ENCODE measurements around the gene LHCGR.

The LHCGR gene

DNA sequence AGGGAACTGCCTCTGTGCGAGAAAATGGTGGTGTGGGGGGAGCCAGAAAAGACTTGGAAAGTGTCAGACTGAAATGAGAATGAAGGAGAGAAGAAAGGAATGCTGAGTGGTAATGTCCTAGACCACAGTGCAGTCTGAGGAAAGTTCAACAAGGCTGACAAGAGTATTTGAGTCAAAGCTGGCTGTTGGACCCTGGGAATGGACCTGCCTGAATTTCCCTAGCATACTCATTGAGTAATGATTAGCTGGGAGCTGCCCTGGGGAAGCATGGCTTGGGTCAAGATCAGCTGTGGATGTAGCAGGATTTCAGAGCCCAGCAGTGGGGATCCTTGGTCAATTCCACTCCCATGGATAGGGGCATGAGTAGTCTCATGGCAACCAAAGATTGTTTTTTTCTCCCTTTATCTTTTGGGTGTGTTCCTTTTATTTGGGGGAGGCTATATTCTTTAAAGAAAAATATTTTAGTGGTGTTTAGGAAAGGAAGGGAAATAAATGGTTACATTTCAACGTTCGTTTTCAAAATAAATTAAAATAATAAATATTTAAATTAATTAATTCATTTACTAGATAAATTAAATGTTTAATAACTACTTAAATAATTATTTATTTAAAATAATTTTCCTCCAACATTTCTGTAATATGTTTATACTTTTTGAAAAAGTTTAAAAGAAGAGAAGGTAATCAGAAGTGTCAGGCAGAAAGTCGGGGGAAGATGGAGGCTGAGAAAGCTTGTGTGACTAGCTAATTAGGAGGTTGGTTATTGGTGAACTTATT, 15.9 kb upstream of the LHCGR start:
- no peaks in the 10 kb centered on the region for H3K36me3 ChIP-seq (ENCODE audit: control insufficient read depth in 2 of 2, insufficient read depth in 2 of 2, low read length in 2 of 2)
- H3K4me3 ChIP-seq (ENCODE audit: low read length in 2 of 2) = no peak overlapping the region
- H3K9me3 ChIP-seq (ENCODE audit: control insufficient read depth in 2 of 2, low read length in 2 of 2) = no peaks in the 10 kb centered on the region
- no peaks in the 10 kb centered on the region for H3K27me3 ChIP-seq (ENCODE audit: control insufficient read depth in 2 of 2, insufficient read depth in 2 of 2, low read length in 2 of 2)
- no peak overlapping the region for H3K9ac ChIP-seq (ENCODE audit: low read depth in 1 of 2, low read length in 2 of 2)
- H3K27ac ChIP-seq (ENCODE audit: low read depth in 2 of 2, low read length in 2 of 2) = no peak overlapping the region
- no peaks in the 10 kb centered on the region for H3K4me1 ChIP-seq (ENCODE audit: control insufficient read depth in 2 of 2, insufficient read depth in 2 of 2, low read length in 2 of 2)

DNA sequence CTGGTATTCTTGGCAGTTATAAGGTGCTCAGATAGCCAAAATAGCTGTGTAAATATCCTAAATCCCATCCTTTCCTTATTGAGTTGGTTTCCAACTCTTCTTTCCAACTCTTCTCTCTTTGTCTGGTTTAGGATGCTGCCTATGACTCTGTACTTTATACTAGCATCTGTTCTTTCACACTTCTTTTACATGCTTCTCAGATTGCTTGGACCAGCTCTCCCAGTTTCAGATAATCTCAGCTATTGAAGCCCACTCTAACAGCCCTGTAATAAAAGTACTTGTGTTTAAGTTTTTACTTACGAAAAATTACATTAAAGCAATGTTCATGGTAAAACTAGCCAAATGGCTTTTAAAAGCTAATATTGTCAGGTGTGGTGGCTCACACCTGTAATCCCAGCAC, 14.7 kb upstream of the LHCGR start:
- Histone ChIP-seq H3K27ac (ENCODE audit: low read depth in 2 of 2, low read length in 2 of 2) (no peak overlapping the region), H3K27me3 (ENCODE audit: control insufficient read depth in 2 of 2, insufficient read depth in 2 of 2, low read length in 2 of 2) (no peaks in the 10 kb centered on the region), H3K9ac (ENCODE audit: low read depth in 1 of 2, low read length in 2 of 2) (no peak overlapping the region), H3K9me3 (ENCODE audit: control insufficient read depth in 2 of 2, low read length in 2 of 2) (no peaks in the 10 kb centered on the region), H3K4me3 (ENCODE audit: low read length in 2 of 2) (no peak overlapping the region), H3K4me1 (ENCODE audit: control insufficient read depth in 2 of 2, insufficient read depth in 2 of 2, low read length in 2 of 2) (no peaks in the 10 kb centered on the region), H3K36me3 (ENCODE audit: control insufficient read depth in 2 of 2, insufficient read depth in 2 of 2, low read length in 2 of 2) (no peaks in the 10 kb centered on the region)

DNA sequence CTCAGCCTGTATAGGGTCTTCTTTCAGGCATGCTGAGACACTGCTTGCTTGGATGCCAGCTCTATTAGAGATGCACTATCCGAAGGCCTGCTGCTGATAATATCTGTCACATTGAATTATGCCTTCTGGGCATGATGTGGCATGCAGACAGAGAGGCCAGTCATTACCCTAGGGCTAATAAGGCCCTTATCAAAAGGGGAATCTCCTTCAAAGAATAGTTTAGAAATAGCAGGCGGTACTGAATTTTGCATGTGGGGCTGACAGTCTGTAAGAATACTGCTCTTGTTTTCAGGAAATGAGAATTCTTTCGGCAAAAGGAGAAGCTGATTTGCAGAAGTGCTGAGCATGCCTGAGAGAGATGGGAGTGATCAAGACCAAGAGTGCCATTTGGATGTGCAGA, 13.1 kb upstream of the LHCGR start:
- Histone ChIP-seq H3K36me3 (ENCODE audit: control insufficient read depth in 2 of 2, insufficient read depth in 2 of 2, low read length in 2 of 2) (no peaks in the 10 kb centered on the region), H3K27ac (ENCODE audit: low read depth in 2 of 2, low read length in 2 of 2) (no peak overlapping the region)

DNA sequence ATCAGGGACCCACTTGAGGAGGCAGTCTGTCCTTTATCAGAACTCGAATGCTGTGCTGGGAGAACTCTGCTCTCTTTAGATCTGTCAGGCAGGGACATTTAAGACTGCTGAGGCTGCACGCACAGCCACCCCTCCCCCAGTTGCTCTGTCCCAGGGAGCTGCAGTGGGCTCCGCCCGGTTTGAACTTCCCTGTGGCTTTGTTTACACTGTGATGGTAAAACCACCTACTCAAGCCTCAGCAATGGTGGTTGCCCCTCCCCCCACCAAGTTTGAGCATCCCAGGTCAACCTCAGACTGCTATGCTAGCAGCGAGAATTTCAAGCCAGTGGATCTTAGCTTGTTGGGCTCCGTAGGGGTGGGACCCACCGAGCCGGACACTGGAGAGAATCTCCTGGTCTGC, 11.8 kb upstream of the LHCGR start:
- H3K4me1 ChIP-seq (ENCODE audit: control insufficient read depth in 2 of 2, insufficient read depth in 2 of 2, low read length in 2 of 2) = no peaks in the 10 kb centered on the region
- H3K36me3 ChIP-seq (ENCODE audit: control insufficient read depth in 2 of 2, insufficient read depth in 2 of 2, low read length in 2 of 2) = no peaks in the 10 kb centered on the region
- H3K27ac ChIP-seq (ENCODE audit: low read depth in 2 of 2, low read length in 2 of 2) = no peak overlapping the region
- no peaks in the 10 kb centered on the region for H3K27me3 ChIP-seq (ENCODE audit: control insufficient read depth in 2 of 2, insufficient read depth in 2 of 2, low read length in 2 of 2)
- H3K9ac ChIP-seq (ENCODE audit: low read depth in 1 of 2, low read length in 2 of 2) = no peak overlapping the region
- H3K9me3 ChIP-seq (ENCODE audit: control insufficient read depth in 2 of 2, low read length in 2 of 2) = no peaks in the 10 kb centered on the region
- H3K4me3 ChIP-seq (ENCODE audit: low read length in 2 of 2) = no peak overlapping the region

More for the DNA sequence above, 13.1 kb upstream of the LHCGR start:
- H3K4me1 ChIP-seq (ENCODE audit: control insufficient read depth in 2 of 2, insufficient read depth in 2 of 2, low read length in 2 of 2) = no peaks in the 10 kb centered on the region
- H3K9ac ChIP-seq (ENCODE audit: low read depth in 1 of 2, low read length in 2 of 2) = no peak overlapping the region
- H3K9me3 ChIP-seq (ENCODE audit: control insufficient read depth in 2 of 2, low read length in 2 of 2) = no peaks in the 10 kb centered on the region
- H3K4me3 ChIP-seq (ENCODE audit: low read length in 2 of 2) = no peak overlapping the region
- no peaks in the 10 kb centered on the region for H3K27me3 ChIP-seq (ENCODE audit: control insufficient read depth in 2 of 2, insufficient read depth in 2 of 2, low read length in 2 of 2)

DNA sequence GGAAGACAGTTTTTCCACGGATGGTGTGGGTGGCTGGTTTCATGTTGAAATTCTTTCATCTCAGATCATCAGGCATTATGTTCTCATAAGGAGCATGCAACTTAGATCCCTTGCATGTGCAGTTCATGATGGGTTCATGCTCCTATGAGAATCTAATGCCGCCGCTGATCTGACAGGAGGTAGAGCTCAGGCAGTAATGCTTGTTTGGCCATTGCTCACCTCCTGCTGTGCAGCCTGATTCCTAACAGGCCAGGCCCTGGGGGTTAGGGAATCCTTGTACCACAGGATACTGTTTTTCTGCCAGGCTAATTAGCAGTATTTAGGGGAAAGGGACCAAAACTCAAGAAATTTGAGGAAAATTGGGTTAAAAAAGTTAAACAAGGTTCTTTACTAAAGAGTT, 5.3 kb upstream of the LHCGR start:
- no peak overlapping the region for H3K27ac ChIP-seq (ENCODE audit: low read depth in 2 of 2, low read length in 2 of 2)
- peaks cover 0 to 1% of the 10 kb centered on the region in 2 donors for H3K27me3 ChIP-seq (ENCODE audit: control insufficient read depth in 2 of 2, insufficient read depth in 2 of 2, low read length in 2 of 2)
- H3K4me1 ChIP-seq (ENCODE audit: control insufficient read depth in 2 of 2, insufficient read depth in 2 of 2, low read length in 2 of 2) = no peaks in the 10 kb centered on the region
- H3K9me3 ChIP-seq (ENCODE audit: control insufficient read depth in 2 of 2, low read length in 2 of 2) = no peaks in the 10 kb centered on the region
- H3K36me3 ChIP-seq (ENCODE audit: control insufficient read depth in 2 of 2, insufficient read depth in 2 of 2, low read length in 2 of 2) = no peaks in the 10 kb centered on the region
- no peak overlapping the region for H3K9ac ChIP-seq (ENCODE audit: low read depth in 1 of 2, low read length in 2 of 2)
- no peak overlapping the region for H3K4me3 ChIP-seq (ENCODE audit: low read length in 2 of 2)

DNA sequence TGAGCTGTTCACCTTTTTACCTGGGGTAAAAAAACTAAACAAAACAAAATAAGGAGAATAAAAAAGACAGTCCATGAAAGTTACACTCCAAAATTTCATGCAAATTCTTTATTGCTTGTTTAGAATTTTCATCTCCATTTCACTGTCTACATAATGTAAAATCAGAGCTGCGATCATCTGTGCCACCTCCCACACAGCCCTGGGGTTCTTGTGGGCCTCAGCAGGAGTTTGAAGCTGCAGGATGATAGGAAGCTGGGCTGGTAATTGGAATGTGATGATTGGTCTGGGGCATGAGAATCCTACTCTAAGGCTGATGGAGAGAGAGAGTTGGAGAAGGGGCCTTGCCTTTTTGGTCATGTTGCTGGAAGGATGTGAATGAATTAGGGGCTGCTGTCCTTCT, 4.2 kb upstream of the LHCGR start:
- H3K4me1 ChIP-seq (ENCODE audit: control insufficient read depth in 2 of 2, insufficient read depth in 2 of 2, low read length in 2 of 2) = no peaks in the 10 kb centered on the region
- H3K36me3 ChIP-seq (ENCODE audit: control insufficient read depth in 2 of 2, insufficient read depth in 2 of 2, low read length in 2 of 2) = no peaks in the 10 kb centered on the region
- no peak overlapping the region for H3K9ac ChIP-seq (ENCODE audit: low read depth in 1 of 2, low read length in 2 of 2)
- no peak overlapping the region for H3K27ac ChIP-seq (ENCODE audit: low read depth in 2 of 2, low read length in 2 of 2)
- no peak overlapping the region for H3K4me3 ChIP-seq (ENCODE audit: low read length in 2 of 2)
- H3K27me3 ChIP-seq (ENCODE audit: control insufficient read depth in 2 of 2, insufficient read depth in 2 of 2, low read length in 2 of 2) = peaks cover 3 to 8% of the 10 kb centered on the region in 2 donors
- H3K9me3 ChIP-seq (ENCODE audit: control insufficient read depth in 2 of 2, low read length in 2 of 2) = no peaks in the 10 kb centered on the region

DNA sequence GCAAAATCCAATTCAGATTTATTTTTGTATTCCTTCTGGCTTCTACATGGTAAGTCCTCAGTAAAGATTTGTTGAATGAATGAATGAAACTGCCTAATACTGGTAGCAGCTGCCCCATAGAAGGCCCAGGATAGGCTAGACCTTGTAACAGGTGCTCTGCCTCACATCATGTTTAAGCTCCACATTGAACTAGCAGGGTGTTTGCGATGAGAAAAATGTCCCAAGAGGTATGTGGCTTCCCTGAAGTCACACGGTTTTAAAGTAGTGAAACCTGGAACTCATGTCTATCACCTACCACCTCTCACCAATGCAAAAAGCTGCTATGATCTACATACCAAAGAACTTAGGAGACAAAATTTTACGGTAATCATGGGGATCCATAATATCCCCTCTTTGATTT, 765 bp upstream of the LHCGR start:
- Histone ChIP-seq H3K36me3 (ENCODE audit: control insufficient read depth in 2 of 2, insufficient read depth in 2 of 2, low read length in 2 of 2) (no peaks in the 10 kb centered on the region), H3K9ac (ENCODE audit: low read depth in 1 of 2, low read length in 2 of 2) (no peak overlapping the region), H3K9me3 (ENCODE audit: control insufficient read depth in 2 of 2, low read length in 2 of 2) (no peaks in the 10 kb centered on the region), H3K4me1 (ENCODE audit: control insufficient read depth in 2 of 2, insufficient read depth in 2 of 2, low read length in 2 of 2) (no peaks in the 10 kb centered on the region), H3K27ac (ENCODE audit: low read depth in 2 of 2, low read length in 2 of 2) (no peak overlapping the region), H3K27me3 (ENCODE audit: control insufficient read depth in 2 of 2, insufficient read depth in 2 of 2, low read length in 2 of 2) (peaks cover 3 to 9% of the 10 kb centered on the region in 2 donors), H3K4me3 (ENCODE audit: low read length in 2 of 2) (no peak overlapping the region)

DNA sequence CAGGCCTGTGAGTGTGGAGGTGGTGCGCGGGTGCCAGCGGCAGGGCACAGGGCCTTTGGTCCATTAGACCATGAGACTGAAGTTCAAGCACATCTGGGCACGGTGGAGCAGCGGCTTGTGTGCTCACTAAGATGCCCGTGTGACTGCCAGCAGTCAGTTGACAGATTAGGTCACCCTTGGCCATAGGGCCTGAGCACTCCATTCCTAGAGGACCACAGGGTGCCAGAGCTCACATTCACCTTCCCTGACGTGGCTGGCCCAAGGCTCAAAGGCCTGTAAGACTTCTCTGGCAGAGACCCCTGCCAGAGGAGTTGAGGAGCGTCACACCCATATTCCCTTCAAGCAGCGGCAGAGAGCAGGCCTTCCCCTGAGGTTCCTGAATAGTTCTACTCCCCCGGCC, 650 bp downstream of the LHCGR start:
- H3K9ac ChIP-seq (ENCODE audit: low read depth in 1 of 2, low read length in 2 of 2) = no peak overlapping the region
- no peak overlapping the region for H3K4me3 ChIP-seq (ENCODE audit: low read length in 2 of 2)
- H3K4me1 ChIP-seq (ENCODE audit: control insufficient read depth in 2 of 2, insufficient read depth in 2 of 2, low read length in 2 of 2) = no peaks in the 10 kb centered on the region
- H3K27me3 ChIP-seq (ENCODE audit: control insufficient read depth in 2 of 2, insufficient read depth in 2 of 2, low read length in 2 of 2) = peaks cover 3 to 9% of the 10 kb centered on the region in 2 donors
- H3K27ac ChIP-seq (ENCODE audit: low read depth in 2 of 2, low read length in 2 of 2) = no peak overlapping the region
- no peaks in the 10 kb centered on the region for H3K9me3 ChIP-seq (ENCODE audit: control insufficient read depth in 2 of 2, low read length in 2 of 2)
- no peaks in the 10 kb centered on the region for H3K36me3 ChIP-seq (ENCODE audit: control insufficient read depth in 2 of 2, insufficient read depth in 2 of 2, low read length in 2 of 2)

DNA sequence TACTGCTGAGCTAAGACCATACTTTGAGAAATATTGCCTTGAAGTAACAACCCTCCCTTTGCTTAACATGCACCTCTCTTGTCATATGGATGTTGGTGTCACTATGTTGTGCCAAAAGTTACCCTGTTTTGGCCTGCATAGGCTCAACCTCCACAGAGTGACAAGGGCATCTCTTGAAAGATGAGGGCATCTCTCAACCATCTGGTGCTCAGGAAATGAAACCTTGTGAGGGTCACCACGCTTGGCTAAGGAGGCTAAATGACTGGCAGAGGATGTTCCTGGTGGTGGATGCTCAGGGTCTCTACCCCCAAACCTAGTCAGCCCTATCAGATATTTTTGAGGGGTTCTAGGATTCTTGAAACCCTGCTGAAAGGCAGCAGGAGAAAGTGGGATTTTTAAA, 2.3 kb downstream of the LHCGR start:
- no peaks in the 10 kb centered on the region for H3K4me1 ChIP-seq (ENCODE audit: control insufficient read depth in 2 of 2, insufficient read depth in 2 of 2, low read length in 2 of 2)
- H3K36me3 ChIP-seq (ENCODE audit: control insufficient read depth in 2 of 2, insufficient read depth in 2 of 2, low read length in 2 of 2) = no peaks in the 10 kb centered on the region
- H3K9me3 ChIP-seq (ENCODE audit: control insufficient read depth in 2 of 2, low read length in 2 of 2) = no peaks in the 10 kb centered on the region
- no peak overlapping the region for H3K9ac ChIP-seq (ENCODE audit: low read depth in 1 of 2, low read length in 2 of 2)
- peaks cover 3 to 9% of the 10 kb centered on the region in 2 donors for H3K27me3 ChIP-seq (ENCODE audit: control insufficient read depth in 2 of 2, insufficient read depth in 2 of 2, low read length in 2 of 2)
- H3K27ac ChIP-seq (ENCODE audit: low read depth in 2 of 2, low read length in 2 of 2) = no peak overlapping the region
- no peak overlapping the region for H3K4me3 ChIP-seq (ENCODE audit: low read length in 2 of 2)

DNA sequence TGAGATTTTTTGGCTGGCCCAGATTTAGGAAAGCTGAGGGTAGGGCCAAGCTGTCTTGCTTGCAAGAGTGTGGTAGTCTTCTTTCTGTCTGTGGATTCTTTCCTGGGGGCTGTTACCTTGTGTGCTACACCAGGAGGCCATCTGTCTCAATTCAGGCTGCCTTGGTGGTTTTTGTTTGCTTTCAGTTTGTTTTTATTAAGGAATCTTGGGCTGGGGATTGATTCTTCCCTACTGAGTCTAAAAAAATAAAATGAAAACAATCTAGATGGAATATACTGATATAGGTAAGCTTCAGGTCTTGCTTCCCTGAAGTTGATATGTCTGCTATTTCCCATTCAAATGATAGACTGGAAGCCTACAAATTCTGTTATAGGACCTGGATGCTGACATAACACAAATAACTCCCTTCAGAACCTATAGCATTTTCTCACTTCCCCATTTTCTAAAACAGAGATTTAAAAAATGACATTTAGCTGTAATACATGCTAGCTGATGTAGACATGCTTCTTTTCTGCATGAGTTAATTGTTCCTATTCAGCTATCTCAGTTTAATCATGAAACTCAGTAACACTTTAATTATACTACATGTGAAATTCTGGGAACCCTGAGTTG, 5.3 kb downstream of the LHCGR start:
- no peaks in the 10 kb centered on the region for H3K4me1 ChIP-seq (ENCODE audit: control insufficient read depth in 2 of 2, insufficient read depth in 2 of 2, low read length in 2 of 2)
- no peaks in the 10 kb centered on the region for H3K9me3 ChIP-seq (ENCODE audit: control insufficient read depth in 2 of 2, low read length in 2 of 2)
- no peaks in the 10 kb centered on the region for H3K36me3 ChIP-seq (ENCODE audit: control insufficient read depth in 2 of 2, insufficient read depth in 2 of 2, low read length in 2 of 2)
- H3K4me3 ChIP-seq (ENCODE audit: low read length in 2 of 2) = no peak overlapping the region
- H3K9ac ChIP-seq (ENCODE audit: low read depth in 1 of 2, low read length in 2 of 2) = no peak overlapping the region
- H3K27me3 ChIP-seq (ENCODE audit: control insufficient read depth in 2 of 2, insufficient read depth in 2 of 2, low read length in 2 of 2) = peaks cover 0 to 6% of the 10 kb centered on the region in 2 donors
- no peak overlapping the region for H3K27ac ChIP-seq (ENCODE audit: low read depth in 2 of 2, low read length in 2 of 2)

Measured in mucosa of rectum (tissue), 2 donors.